ENCODE measurements around the gene TMEM120B. TPM values are rescaled to one million over a fixed set of nuclear protein-coding genes. Genes with fewer than 3 reads are reported as not detected.

Gene TMEM120B
- total and polyA plus RNA-seq, 4 donors: 3.9 to 17.7 (median 8.1) TPM

DNA sequence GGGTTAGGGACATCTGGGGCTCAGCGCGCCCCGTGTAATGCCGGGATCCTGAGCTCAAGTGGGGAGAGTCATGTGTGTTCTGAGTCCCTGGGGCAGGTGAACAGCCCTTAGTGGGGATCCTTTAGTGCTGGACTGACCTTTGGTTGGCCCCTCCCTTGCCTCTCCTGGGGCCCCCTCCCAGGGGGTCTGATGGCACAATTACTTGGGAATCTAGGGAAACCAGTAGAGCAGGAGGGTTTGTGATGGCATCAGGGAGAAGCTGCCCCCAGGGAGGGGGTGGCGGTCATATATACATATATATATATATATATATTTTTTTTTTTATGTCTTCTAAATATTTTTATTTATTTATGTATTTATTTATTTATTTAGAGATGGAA is 43.0 kb upstream of the TMEM120B start, which contains the start of gene MORN3:
TSS of gene MORN3 (minus strand) at position 134 of the 380 bp plus-strand sequence. CDS start 171 bp downstream, outside the sequence.
- H3K4me3 ChIP-seq: no peak within 1 kb of the TSS
- no peak within 1 kb of the TSS for H3K27ac ChIP-seq (ENCODE audit: low read depth in 1 of 2, low read length in 1 of 2)
- 92 to 96% methylated on average over 5 of the region's 5 CpGs for WGBS, 2 donors
- peaks cover 0 to 7% (median 3%) of the 10 kb centered on the region in 5 donors for H3K4me1 ChIP-seq (ENCODE audit: control insufficient read depth in 5 of 5, insufficient read depth in 5 of 5, low read length in 5 of 5)
- no peaks in the 10 kb centered on the region for H3K9me3 ChIP-seq (ENCODE audit: control insufficient read depth in 4 of 4, insufficient read depth in 3 of 4, low read length in 3 of 4)
- DNase-seq: no peak
- H3K9ac ChIP-seq (ENCODE audit: insufficient read depth in 1 of 2, low read length in 2 of 2): no peak within 1 kb of the TSS
- TF ChIP-seq, protein P1, sequence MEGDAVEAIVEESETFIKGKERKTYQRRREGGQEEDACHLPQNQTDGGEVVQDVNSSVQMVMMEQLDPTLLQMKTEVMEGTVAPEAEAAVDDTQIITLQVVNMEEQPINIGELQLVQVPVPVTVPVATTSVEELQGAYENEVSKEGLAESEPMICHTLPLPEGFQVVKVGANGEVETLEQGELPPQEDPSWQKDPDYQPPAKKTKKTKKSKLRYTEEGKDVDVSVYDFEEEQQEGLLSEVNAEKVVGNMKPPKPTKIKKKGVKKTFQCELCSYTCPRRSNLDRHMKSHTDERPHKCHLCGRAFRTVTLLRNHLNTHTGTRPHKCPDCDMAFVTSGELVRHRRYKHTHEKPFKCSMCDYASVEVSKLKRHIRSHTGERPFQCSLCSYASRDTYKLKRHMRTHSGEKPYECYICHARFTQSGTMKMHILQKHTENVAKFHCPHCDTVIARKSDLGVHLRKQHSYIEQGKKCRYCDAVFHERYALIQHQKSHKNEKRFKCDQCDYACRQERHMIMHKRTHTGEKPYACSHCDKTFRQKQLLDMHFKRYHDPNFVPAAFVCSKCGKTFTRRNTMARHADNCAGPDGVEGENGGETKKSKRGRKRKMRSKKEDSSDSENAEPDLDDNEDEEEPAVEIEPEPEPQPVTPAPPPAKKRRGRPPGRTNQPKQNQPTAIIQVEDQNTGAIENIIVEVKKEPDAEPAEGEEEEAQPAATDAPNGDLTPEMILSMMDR (IDR thresholded peaks at IDR 0.05; ENCODE audit: control extremely low read depth, extremely low read depth): no peak
- H3K27me3 ChIP-seq (ENCODE audit: control insufficient read depth in 3 of 3, insufficient read depth in 3 of 3, low read length in 2 of 3): no peaks in the 10 kb centered on the region
- H3K36me3 ChIP-seq (ENCODE audit: control insufficient read depth in 4 of 4, insufficient read depth in 4 of 4, low read length in 4 of 4): no peaks in the 10 kb centered on the region
- ATAC-seq (ENCODE audit: insufficient read depth, low FRiP score): no peak

DNA sequence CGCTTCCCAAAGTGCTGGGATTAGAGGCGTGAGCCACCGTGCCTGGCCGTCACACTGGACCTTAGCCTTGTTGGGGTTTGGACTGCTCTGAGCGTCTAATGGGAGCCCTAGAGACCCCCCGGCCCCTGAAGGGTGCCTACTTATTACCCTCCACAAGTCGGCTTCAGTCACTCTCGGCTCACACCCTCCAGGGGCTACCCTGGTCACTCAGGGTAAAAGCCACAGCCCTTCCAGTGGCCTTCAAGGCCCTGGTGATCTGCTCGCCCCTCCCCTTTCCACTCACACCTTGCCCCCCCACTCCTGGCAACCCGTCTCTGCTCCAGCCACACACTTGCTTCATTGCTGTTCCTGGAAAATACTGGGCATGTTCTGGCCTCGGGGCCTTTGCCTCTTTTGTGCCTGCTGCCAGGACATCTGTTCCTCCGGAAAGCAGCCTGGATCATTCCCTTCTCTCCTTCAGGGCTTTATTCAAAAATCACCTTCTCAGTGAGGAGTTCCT is 39.5 kb upstream of the TMEM120B start:
- no peaks in the 10 kb centered on the region for H3K9me3 ChIP-seq (ENCODE audit: control insufficient read depth in 4 of 4, insufficient read depth in 3 of 4, low read length in 3 of 4)
- ATAC-seq (ENCODE audit: insufficient read depth, low FRiP score) (no peak), DNase-seq (peak in 2 of 3 donors; percentile 25 to 48)
- H3K27me3 ChIP-seq (ENCODE audit: control insufficient read depth in 3 of 3, insufficient read depth in 3 of 3, low read length in 2 of 3): no peaks in the 10 kb centered on the region
- peak overlapping the region in 1 of 2 donors; percentile 3 for H3K27ac ChIP-seq (ENCODE audit: low read depth in 1 of 2, low read length in 1 of 2)
- TF ChIP-seq, protein P1 (IDR thresholded peaks at IDR 0.05; ENCODE audit: control extremely low read depth, extremely low read depth): no peak
- H3K36me3 ChIP-seq (ENCODE audit: control insufficient read depth in 4 of 4, insufficient read depth in 4 of 4, low read length in 4 of 4): no peaks in the 10 kb centered on the region
- no peak overlapping the region for H3K4me3 ChIP-seq
- peaks cover 0 to 7% (median 3%) of the 10 kb centered on the region in 5 donors for H3K4me1 ChIP-seq (ENCODE audit: control insufficient read depth in 5 of 5, insufficient read depth in 5 of 5, low read length in 5 of 5)
- no peak overlapping the region for H3K9ac ChIP-seq (ENCODE audit: insufficient read depth in 1 of 2, low read length in 2 of 2)
- 73 to 74% methylated on average over 12 of the region's 12 CpGs for WGBS, 2 donors

DNA sequence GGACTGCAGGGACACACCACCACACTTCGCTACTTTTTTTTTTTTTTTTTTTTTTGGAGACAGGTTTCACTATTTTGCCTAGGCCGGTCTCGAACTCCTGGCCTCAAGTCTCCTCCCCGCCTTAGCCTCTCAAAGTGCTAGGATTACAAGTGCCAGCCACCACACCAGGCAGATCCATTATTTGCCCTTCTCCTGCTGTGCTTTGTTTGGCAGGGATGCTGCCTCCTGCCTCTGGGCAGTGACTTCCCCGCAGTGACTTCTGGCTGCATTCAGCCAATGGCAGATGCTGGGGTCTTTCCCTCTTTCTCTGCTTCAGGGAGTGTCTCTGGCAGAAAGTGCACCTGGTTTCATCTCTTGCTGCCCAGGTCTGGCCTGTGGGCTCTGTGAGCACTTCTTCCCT is 36.4 kb upstream of the TMEM120B start:
- 94 to 96% methylated on average over 5 of the region's 5 CpGs for WGBS, 2 donors

More for the DNA sequence above, 36.4 kb upstream of the TMEM120B start:
- Histone ChIP-seq H3K27ac (ENCODE audit: low read depth in 1 of 2, low read length in 1 of 2) (no peak overlapping the region), H3K4me1 (ENCODE audit: control insufficient read depth in 5 of 5, insufficient read depth in 5 of 5, low read length in 5 of 5) (peaks cover 0 to 10% (median 4%) of the 10 kb centered on the region in 5 donors), H3K9ac (ENCODE audit: insufficient read depth in 1 of 2, low read length in 2 of 2) (no peak overlapping the region), H3K27me3 (ENCODE audit: control insufficient read depth in 3 of 3, insufficient read depth in 3 of 3, low read length in 2 of 3) (no peaks in the 10 kb centered on the region), H3K4me3 (no peak overlapping the region), H3K36me3 (ENCODE audit: control insufficient read depth in 4 of 4, insufficient read depth in 4 of 4, low read length in 4 of 4) (no peaks in the 10 kb centered on the region), H3K9me3 (ENCODE audit: control insufficient read depth in 4 of 4, insufficient read depth in 3 of 4, low read length in 3 of 4) (no peaks in the 10 kb centered on the region)
- DNase-seq: no peak
- TF ChIP-seq, protein P1 (IDR thresholded peaks at IDR 0.05; ENCODE audit: control extremely low read depth, extremely low read depth): no peak
- no peak for ATAC-seq (ENCODE audit: insufficient read depth, low FRiP score)
